Thyroid gland (tissue), 4 donors: ENCODE data around the gene VAMP8.

Experiments used
- POLR2A ChIP-seq, 2 donors: fragments of 450-650 bp; IDR thresholded peaks; one replicate each; pipeline ENCODE4 v1.6.1; 2017; ENCODE audit warnings: antibody characterized with exemption in 2 of 2, mild to moderate bottlenecking in 2 of 2, moderate library complexity in 1 of 2
- TF ChIP-seq, protein P1 (sequence below), 6 experiments: fragments of 200-600 bp in 3 of 6; fragments of 450-650 bp in 3 of 6; sonication (generic) in 3 of 6; IDR thresholded peaks; one replicate each; pipeline ENCODE4 v1.5.1; 2016 to 2019; ENCODE audit warnings: antibody characterized with exemption in 6 of 6, mild to moderate bottlenecking in 2 of 6, inconsistent platforms in 1 of 6, moderate library complexity in 1 of 6

DNA sequence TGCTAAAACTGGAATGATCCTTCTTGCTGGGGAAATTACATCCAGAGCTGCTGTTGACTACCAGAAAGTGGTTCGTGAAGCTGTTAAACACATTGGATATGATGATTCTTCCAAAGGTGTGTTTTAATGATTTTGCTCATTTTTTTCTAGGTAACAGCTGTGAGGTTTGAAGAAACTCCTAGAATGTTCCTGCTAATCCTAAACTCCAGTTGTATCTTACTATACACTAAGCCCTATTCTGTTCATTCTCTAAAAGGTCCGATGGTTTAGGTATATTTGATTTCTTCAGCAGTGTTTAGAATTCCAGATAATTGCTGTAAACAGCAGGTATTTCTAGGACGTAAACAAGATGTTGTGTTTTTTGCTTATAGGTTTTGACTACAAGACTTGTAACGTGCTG is 36.1 kb upstream of the VAMP8 start:
- TF ChIP-seq, protein P1, sequence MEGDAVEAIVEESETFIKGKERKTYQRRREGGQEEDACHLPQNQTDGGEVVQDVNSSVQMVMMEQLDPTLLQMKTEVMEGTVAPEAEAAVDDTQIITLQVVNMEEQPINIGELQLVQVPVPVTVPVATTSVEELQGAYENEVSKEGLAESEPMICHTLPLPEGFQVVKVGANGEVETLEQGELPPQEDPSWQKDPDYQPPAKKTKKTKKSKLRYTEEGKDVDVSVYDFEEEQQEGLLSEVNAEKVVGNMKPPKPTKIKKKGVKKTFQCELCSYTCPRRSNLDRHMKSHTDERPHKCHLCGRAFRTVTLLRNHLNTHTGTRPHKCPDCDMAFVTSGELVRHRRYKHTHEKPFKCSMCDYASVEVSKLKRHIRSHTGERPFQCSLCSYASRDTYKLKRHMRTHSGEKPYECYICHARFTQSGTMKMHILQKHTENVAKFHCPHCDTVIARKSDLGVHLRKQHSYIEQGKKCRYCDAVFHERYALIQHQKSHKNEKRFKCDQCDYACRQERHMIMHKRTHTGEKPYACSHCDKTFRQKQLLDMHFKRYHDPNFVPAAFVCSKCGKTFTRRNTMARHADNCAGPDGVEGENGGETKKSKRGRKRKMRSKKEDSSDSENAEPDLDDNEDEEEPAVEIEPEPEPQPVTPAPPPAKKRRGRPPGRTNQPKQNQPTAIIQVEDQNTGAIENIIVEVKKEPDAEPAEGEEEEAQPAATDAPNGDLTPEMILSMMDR (IDR thresholded peaks at IDR 0.05), result no peak
- TF ChIP-seq POLR2A (IDR thresholded peaks at IDR 0.05), result peak in 1 of 2 donors; percentile 4
